NCI-H2171 (cell line): ENCODE data around the gene OR10A4.
"Not testable (repeated sequence)": the region's sequence is repeated elsewhere in the genome, so short reads cannot be mapped to it uniquely, and the experiment has no call there.

Experiments used
- DNase-seq: peaks from one replicate; lab custom pipeline; 2025; lab: John Stamatoyannopoulos, UW

Gene OR10A4

GRCh38 chr11:6876325-6876724 lies at the start of gene OR10A4:
OR10A4 (plus strand) TSS chr11:6876625; CDS start chr11:6876648, 23 bp downstream.
- DNase-seq: no peak

GRCh38 chr11:6828103-6828502 lies 48.3 kb upstream of the OR10A4 start:
- DNase-seq: no peak

- DNase-seq: no peak
These were observed 43.1 kb upstream of the OR10A4 start for GRCh38 chr11:6833356-6833755.

- no peak for DNase-seq
These were observed 42.4 kb upstream of the OR10A4 start for GRCh38 chr11:6834021-6834420.

- no peak for DNase-seq
These were observed 34.7 kb upstream of the OR10A4 start for GRCh38 chr11:6841694-6842093.

- DNase-seq: no peak
These were observed 32.8 kb upstream of the OR10A4 start for GRCh38 chr11:6843670-6844069.

GRCh38 chr11:6844356-6844755 lies 32.1 kb upstream of the OR10A4 start:
- DNase-seq: no peak

GRCh38 chr11:6845383-6845782 lies 31.0 kb upstream of the OR10A4 start, which contains the start of gene OR10A5:
OR10A5 (plus strand) TSS chr11:6845683; CDS start chr11:6845683, 0 bp downstream.
- no peak for DNase-seq

- no peak for DNase-seq
These were observed 25.9 kb upstream of the OR10A4 start for GRCh38 chr11:6850526-6850925.

GRCh38 chr11:6854801-6855200 lies 21.6 kb upstream of the OR10A4 start:
- not testable (repeated sequence) for DNase-seq

- no peak for DNase-seq
These were observed 20.4 kb upstream of the OR10A4 start for GRCh38 chr11:6855971-6856541.

GRCh38 chr11:6856871-6857270 lies 19.6 kb upstream of the OR10A4 start:
- no peak for DNase-seq

GRCh38 chr11:6862961-6863360 lies 13.5 kb upstream of the OR10A4 start, which contains the start of gene OR10A2:
OR10A2 (plus strand) TSS chr11:6863057; CDS start chr11:6869755, 6,698 bp downstream.
- DNase-seq: no peak

GRCh38 chr11:6864438-6864837 lies 12.0 kb upstream of the OR10A4 start:
- DNase-seq: no peak

GRCh38 chr11:6871278-6871677 lies 5.1 kb upstream of the OR10A4 start:
- DNase-seq: no peak

GRCh38 chr11:6875761-6876160 lies 664 bp upstream of the OR10A4 start:
- no peak for DNase-seq

- DNase-seq: no peak
These were observed 489 bp downstream of the OR10A4 start for GRCh38 chr11:6876914-6877313.

- DNase-seq: no peak
These were observed 6.3 kb downstream of the OR10A4 start for GRCh38 chr11:6882751-6883150.

GRCh38 chr11:6887711-6888110 lies 11.3 kb downstream of the OR10A4 start:
- not testable (repeated sequence) for DNase-seq

- no peak for DNase-seq
These were observed 12.4 kb downstream of the OR10A4 start for GRCh38 chr11:6888830-6889229.

GRCh38 chr11:6889835-6890234 lies 13.4 kb downstream of the OR10A4 start:
- DNase-seq: no peak

- no peak for DNase-seq
These were observed 16.0 kb downstream of the OR10A4 start, which contains the start of gene OR2D2 for GRCh38 chr11:6892400-6892799. OR2D2 (minus strand) TSS chr11:6892500; CDS start chr11:6892500, 0 bp downstream.

- DNase-seq: no peak
These were observed 17.7 kb downstream of the OR10A4 start for GRCh38 chr11:6894097-6894496.

GRCh38 chr11:6895010-6895409 lies 18.6 kb downstream of the OR10A4 start:
- no peak for DNase-seq
